Activated CD8-positive, alpha-beta memory T cell treated with anti-CD3 and anti-CD28 coated beads, Interleukin-2, amount 50 U/mL, for 4 hours (primary cell): Measurements from ENCODE around the gene TEP1.
A peak's percentile ranks its signal among the peaks of the same experiment; 100 is the strongest.

Experiments used
- DNase-seq: peaks from one replicate; pipeline ENCODE4 v3.0.0-alpha.2; 2020

Gene TEP1

DNA sequence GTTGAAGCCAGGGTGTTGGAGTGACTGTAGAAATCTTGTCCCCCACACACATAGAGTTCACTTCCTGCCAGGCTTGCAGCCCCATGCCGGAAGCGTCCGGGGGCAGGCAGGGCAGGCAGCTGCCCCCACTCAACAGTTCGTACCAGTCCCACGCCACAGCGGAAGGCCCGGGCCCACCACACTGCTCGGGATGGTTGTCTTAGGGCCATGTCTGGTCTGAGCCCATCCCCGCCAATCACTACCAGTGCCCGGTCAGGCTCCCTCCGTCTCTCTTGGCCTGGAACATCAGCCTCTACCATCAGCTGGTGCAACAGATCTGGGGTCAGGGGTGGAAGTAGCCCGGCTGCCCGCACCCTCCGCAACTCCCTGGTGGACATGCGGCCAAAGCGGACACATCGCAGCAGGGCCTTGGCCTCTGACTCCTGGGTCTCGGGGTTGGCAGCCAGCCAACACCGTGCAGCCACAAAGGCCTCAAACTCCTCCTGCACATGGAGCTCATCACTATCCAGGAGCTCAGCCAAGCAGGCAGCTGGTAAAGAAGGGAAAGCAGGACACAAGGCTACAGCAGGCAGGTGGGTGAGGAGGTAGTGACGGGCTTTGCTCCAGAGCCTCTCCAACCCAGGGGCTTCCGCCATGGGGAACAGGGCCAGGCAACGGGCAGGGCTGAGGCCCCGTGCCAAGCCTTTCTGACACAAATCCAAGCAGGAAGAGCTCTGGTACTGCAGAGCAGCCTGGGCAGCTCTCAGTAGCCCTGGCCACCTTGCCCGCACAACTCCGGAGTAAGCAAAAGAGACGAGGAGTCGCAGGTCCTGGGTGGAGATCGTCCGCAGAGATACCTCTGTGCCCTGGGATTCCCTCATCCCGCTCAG, 16.7 kb upstream of the TEP1 start:
- DNase-seq = peak; percentile 23

DNA sequence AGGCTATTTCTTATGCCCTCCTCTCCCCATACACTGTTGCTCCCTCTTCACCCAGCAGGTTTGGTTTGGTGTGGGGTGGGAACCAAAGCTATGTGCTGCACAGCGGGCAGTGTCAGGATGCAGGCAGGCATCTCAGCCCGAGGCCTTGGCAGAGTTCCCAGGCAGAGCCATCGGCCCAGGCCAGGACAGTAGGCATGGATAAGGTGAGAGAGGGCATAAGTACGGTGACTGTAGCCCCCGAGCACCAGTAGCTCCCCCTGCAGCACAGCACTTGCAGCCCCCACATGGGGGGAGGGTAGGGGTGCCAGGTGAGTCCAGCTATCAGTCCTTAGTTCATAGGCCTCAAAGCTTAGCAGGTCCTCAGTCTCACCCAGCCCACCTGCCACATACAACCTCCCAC, 15.5 kb upstream of the TEP1 start:
- no peak for DNase-seq

DNA sequence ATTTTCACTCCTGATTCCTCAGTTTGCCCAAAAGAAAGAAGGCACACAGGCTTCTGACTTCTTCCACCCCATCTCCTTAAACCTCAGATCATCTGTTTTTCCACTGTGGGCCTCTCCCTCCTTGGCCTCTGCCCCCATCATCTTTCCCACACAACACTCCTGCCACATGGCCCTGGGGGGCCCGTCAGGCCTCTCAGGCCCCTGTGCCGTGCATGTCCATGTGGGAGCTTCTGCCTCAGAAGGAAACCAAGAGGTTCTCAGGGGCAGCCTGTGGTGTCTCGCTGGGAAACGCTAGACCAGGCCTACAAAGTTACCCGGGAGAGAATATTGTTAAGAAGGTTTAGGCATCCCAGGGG, 14.7 kb upstream of the TEP1 start:
- no peak for DNase-seq

DNA sequence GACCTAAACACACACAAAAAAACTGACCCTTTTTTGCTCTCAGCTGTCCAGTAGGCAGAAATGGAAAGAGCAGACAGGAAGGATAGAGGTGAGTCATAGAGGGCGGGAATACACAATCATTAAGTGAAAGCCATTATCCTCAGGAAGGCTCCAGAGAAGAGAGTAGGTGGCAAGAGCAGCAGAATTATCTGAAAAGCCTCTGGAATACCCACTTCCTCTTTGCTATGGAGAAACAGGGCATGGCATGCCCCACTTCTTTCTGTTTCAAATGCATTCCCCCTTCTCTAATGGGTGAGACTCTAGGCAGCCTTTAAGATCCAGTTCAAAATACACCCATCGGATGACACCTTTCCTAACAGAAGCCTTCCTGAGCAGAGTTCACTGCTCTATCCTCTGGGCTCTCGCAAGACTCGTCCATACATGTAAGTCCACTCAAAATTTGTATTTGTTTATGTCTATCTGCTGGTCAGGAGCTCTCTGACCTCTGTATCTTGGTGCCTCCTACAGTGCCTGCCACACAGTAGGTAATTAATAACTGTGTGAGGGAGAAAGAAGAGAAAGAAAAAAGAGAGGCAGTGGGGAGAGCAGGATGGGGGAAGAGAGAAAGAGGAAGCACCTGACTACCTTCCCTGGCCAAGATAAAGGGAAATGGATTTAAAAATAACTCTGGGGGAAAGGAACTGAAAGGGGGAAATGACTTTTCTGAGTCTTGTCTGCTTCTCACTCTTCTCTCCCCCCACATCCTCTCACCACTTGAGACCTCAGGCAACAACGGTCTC, 14.1 kb upstream of the TEP1 start:
- no peak for DNase-seq

DNA sequence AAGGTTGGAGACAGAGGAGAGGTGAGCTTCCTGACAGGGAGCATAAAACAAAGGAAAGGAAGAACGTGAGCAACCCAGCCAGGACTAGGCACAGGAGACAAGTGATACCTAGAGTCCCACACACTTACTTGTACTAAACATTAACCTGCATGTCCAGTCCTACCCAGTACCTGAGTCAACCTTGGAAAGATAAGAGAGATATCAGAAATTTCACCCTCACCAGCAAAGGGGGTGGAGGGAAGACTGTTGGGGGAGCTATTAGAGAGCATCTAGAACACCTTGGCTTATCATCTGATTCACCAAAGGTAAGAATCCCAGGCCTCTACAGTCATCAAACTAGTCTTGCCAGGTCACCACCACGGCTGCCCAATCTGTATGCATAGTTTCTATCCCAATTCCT, 11.6 kb upstream of the TEP1 start:
- no peak for DNase-seq

DNA sequence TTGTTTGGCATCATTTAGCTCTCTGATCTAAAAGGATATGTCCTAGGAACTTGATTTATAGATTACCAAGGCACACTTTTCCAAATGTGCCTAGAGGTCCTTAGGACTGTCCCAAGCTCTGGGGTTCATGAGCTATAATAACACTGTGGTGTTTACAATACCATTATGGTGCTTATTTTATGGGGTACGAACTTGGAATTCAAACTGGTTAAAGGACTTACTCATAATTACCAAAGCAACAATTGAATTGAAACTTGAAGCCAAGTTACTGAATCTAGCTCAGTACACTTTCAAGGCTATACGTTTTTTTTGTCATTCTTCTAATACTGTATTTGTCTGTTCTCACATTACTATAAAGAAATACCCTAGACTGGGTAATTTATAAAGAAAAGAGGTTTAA, 9.6 kb upstream of the TEP1 start:
- DNase-seq = no peak

DNA sequence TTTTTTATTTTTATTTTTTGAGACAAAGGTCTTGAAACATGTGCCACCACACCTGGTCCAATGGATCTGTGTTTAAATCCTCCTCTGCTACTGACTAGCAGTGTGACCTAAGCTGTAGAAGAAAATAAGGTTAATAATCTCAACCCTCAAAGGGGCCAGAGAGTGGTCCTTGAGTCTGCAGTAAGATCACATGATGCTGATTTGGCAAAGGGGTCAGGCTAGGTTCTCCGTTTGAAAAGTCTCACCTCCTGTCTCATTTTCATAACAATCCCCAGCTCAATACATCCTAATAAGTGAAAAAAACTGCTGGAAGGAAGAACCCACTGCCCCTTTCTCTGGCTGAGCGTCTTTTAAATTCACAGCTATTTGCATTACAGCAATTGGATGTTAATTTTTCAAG, 8.0 kb upstream of the TEP1 start:
- DNase-seq = no peak

DNA sequence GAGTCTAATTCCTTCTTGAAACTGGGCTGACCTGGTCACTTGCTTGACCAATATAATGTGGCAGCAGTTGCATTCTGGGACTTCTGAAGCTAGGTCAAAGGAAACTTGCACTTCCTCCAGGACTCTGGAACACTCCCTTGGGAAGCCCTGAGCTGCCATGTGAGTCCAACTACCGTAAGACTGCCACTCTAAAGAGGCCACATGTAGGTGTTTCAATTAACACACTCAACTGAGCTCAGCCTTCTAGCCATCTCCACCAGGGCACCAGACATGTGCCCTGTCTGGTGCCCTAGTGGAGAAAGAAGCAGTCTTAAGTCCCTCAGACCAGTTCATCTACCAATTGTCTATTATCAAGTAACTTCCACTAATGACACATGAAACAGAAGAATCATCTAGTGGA, 6.1 kb upstream of the TEP1 start:
- DNase-seq = no peak

DNA sequence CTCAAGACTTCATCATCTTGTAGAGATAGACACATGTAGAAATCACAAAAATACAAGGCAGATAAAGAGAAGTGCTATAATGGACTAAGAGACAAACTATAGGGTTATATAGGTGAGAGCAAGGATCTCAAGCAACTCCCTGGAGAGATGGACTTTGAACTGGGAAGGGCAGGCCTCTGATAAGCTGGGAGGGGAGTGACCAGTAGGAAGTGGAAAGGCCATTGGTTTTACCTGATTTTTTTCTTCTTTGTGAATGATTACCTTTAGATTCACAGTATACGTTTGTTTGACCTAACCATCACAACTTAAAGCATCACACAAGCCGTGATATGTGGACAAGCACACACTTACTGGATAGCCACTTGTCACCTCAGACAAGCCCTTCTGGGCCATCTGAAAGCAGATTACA, 5.2 kb upstream of the TEP1 start:
- DNase-seq = no peak

DNA sequence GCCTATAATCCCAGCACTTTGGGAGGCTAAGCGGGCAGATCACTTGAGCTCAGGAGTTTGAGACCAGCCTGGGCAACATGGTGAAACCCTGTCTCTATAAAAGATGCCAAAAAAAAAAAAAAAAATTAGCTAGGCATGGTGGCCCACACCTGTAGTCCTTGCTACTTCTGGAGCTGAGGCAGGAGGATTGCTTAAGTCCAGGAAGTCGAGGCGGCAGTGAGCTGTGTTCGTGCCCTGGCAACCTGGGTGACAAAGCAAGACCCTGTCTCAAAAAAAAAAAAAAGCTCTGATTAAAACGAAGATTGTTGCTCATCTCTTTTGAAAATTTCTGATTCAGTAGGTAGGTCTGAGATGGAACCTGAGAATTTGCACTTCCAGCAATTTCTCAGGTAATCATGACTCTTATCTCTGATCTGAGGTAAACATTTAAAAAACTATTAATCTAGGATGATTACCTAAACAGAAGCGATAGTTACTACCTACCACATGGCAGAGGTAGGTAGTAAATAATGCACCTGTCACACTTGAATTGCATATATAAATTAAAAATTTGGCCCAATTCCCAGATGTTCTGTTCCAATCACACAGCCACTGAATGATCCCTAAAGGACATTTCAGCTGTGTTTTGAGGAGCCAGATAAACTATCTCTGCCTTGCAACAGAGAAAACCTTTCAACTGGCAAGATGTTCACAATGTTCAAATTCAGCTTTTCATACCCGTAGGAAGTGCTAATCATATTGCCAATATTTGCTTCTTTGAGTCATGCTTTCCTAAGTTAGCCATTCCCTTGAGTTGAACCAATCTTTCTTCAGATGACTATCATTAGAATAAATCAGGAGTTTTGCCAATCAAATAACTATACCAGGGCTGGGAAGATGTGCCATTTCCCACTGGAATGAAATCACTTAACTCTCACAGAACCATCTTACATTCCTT, 4.2 kb upstream of the TEP1 start:
- no peak for DNase-seq

DNA sequence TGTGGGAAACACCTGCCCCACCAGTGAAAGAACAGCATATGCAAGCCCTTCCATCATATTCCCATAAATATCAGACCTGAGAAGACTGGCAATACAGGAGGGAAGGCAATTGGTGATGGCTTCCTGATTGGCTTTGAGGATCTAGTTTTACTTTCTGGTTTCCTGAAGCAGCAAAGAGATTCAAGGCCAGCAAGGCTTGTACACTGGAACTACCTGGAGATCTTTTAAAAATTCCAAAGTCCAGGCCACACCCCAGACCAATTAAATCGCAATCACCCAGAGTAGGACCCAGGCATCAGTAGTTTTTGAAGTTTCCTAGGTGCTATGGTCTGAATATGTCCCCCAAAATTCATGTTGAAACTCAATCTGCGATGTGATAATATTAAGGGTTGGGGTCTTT, 2.9 kb upstream of the TEP1 start:
- DNase-seq = no peak

DNA sequence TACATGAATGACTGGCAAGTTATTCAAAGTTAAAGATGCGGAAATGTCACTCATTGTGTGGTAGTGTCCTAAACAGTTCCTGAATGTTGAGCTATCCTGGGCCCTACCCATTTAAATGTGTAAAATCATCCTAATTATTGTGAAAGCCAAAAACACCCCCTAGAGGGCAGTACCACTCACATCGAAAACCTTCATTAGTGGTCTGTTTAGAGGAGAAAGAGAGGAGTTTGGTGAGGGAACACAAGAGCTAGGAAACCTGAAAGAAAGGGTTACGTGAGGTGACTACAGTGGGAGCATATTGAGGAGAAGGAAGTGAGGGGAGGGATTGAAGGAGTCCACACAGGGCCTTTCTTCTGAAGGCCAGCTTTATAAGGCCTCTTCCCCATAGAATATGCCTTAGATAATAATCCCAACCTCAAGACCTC, 2.5 kb upstream of the TEP1 start:
- DNase-seq = no peak

DNA sequence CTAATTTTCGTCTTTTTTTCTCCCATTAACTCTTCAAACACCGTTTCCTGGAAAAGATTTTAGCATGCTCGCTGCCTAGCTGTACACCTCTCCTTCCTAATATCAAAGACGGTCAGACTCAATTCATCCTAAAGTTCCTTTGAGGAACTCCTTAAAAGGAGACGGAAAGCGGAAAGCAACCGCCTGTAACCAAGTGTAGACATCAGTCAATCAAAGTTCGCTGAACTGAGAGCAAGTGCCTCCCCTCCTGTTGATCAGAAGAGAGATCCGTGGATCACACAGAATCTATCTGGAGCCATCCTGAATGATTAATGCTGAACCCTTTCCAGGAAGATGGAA, 412 bp upstream of the TEP1 start:
- no peak for DNase-seq

DNA sequence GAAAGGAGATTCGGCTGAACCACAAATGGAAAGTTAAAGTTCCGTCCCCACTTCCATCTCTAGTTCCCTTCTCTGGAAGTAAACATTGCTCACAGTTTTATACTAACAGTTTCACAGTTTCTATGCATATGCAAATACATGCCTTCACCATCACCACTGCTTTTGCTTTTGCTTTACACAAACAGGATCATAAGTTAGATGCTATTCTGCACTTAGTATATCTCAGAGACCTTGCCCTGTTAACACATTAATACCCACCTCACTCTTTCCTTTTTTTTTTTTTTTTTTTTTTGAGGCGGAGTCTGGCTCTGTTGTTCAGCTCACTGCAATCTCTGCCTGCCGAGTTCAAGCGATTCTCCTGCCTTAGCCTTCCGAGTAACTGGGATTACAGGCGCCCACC, 890 bp downstream of the TEP1 start:
- no peak for DNase-seq

DNA sequence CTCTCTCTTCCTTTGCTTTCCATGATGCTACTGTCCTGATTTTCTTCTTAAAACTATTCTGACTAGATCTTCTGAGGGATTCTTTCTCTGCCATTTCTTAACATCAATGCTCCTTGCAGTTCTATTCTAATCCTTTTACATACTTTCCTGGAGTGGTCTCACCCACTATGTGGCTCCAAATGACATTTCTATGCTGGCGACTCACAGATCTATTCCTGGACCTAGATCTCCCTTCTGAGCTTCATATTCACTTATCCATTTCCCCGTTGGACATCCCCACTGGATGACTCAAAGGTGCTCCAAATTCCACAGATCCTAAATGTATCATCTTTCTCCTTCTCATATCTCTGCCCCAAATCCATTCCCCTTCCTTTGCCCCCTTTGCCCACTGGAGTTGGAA, 4.1 kb downstream of the TEP1 start:
- DNase-seq = no peak

DNA sequence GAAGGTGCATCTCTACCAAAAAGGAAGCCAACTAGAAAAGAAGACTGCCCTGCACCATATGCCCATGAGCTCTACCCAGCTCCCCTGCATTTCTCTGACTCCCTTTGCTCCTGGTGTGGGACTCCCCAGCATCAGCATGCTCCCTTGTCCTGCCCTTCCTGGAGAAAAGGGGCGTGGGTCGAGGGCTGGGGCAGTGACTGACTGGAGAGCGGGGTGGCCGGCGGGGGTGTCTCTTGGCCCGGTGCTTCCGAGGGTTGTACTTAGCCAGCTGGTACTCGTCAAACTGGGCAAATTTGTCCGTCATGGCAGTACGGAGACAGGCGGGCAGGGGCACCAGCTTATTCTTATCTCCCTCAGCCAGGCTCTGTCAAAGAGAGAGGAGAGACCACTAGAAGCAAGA, 9.8 kb downstream of the TEP1 start:
- no peak for DNase-seq

DNA sequence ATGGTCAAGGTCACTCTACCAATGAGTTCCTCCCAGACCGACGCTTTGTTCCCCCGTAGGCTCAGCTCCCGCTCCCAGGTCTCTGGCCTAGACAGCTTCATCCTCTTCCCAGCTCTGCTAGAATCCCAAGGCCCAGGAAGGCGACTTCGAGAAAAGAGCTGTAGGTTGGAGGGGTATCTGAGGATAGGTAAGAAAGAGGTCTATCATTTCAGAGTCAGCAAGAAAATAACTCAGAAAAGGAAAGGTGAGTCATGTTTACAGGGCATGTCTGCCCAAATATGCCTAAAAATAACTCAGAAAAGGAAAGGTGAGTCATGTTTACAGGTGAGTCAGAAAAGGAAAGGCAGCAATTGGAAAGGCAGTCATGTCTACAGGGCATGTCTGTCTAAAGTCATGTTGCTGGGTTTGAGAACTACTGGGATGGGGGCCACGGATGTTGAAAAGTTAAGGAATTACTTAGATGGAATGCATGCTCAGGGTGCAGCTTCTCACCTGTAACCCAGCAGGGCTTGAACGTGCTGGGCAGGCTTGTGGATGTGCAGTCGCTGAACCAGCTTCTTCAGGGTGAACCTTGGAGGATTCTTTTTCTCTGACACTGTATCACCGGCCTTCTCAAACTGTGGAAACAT, 12.2 kb downstream of the TEP1 start:
- no peak for DNase-seq

DNA sequence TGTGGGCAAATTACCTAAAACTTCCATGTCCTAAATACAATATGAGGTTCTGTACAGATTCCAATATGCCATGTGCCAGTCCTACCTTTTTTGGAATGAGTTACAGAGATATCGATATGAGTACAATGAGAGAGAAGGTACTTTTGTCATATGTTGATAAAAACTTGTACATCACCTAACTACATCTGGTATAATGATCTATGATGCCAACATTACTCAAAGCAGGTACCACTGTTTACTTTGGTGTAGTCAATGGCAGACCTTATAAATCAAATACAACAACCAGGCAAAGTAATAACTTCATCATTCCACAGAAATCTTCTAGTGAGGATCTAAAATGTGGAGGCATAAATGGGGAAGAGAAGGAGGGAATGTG, 12.7 kb downstream of the TEP1 start:
- no peak for DNase-seq

DNA sequence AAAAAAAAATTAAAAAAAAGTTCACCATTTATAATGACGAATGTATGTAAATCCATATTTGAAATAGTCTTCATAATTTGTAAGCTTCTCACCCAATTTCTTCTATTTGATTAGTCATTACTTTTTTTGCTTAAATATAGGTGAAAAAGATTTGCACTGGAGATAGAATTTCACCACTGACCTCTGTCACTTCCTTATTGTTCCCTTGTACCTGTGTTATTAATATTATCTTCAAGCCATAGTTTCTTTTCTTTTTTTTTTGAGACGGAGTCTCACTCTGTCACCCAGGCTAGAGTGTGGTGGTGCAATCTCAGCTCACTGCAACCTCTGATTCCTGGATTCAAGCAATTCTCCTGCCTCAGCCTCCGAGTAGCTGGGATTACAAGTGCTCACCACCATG, 15.8 kb downstream of the TEP1 start:
- DNase-seq = no peak

DNA sequence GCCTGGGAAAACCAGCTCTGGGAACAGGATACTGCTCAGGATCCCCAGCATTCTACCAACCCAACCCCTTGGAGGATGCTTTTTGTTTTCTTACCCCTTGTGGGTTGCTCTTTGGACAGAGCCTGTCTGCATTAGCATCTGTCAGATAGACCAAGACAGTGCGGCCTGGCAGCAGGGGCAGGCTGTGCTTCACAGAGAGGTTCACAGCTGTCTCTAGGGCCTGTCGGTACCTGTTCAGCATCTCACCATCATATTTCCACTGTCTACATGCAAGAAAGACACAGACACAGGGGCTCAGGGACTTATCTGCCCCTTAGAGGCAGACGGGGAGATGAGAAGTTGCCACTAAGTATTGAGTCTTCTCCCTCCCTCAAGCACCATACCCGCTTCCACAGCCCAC, 21.8 kb downstream of the TEP1 start:
- no peak for DNase-seq

DNA sequence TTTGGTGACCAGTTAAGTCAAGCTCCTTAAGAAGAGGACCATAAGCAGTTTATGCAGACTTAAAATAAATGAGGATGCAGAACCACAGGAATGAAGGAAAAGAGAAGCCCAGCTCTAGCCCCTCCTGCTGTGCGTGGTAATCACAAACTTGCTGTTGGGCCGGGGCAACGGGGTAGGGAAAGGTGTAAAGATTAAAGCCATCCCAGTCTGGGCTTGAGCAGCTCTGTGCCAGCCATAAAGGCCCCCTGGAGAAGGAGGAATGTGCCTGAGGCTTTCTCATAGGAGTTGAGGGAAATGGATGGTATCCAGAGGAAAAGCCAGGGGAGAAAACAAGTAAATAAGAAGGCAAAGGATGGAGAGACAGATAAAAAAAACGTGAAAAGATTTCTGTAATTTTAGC, 25.1 kb downstream of the TEP1 start:
- DNase-seq = no peak

DNA sequence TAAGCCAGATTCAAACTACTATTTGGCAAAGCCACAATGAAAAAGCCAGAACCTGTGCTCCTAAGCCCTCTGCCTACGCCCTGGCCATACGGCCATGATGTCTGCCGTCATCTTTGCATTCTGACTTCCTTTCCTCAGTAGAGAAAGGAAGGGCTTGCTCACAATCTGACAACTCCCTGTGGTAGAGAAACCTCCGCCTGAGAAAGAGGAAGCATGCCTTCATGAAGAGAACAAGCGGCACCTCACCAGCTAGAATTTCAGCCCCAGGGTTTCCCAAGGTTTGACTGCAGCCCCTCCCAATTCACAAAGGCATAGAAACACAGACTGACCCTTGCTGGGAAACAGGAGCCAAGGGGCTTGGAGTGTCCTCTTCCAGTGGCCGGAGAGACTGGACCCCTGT, 25.7 kb downstream of the TEP1 start:
- DNase-seq = no peak

DNA sequence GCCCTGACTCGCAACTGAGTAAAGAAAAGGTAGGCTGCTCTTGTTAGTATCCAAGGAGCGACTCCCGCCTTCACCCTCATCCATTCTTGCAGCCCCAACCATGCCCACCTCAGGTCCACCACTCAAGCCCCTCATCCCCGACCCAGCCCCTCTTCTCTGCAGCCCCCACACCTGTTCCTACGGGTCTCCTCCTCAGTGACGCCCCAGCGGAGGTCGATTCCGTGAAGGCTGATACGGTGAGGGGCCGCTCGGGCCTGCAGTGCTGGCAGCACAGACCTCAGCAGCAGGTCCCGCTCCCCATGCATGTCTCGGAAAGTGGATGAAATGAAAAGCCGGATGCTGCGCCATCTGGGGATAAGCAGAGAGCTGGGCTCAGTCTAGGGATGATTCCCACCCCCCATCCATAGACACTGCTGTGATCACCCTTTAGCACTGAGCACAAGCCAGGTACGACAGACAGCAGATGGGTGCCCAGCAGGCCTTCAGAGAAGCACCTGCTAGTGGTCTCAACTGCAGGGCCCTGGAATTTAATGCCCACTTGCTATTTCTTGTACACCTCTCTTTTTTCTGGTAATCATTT, 26.9 kb downstream of the TEP1 start:
- DNase-seq = no peak
